ENCODE results near the gene SPPL2A.

Gene SPPL2A

DNA sequence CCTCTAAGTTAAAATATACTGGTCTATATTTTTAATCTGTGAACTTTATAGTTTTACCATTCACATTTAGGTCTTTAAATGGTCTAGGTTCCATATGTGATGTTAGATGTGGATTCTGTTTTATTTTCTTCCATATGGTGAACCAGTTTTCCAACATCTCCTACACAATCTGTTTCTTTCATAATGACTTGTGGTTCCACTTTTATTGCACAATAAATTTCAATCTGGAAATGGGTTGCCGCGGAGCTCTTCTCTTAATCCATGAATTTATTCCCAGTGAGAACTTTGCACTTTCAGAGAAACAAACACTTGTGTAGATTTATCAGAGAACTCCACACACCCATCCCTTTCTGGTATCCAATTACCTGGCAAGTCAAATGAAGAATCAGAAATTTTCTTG is 20.9 kb upstream of the SPPL2A start:
- TF ChIP-seq, protein P1, sequence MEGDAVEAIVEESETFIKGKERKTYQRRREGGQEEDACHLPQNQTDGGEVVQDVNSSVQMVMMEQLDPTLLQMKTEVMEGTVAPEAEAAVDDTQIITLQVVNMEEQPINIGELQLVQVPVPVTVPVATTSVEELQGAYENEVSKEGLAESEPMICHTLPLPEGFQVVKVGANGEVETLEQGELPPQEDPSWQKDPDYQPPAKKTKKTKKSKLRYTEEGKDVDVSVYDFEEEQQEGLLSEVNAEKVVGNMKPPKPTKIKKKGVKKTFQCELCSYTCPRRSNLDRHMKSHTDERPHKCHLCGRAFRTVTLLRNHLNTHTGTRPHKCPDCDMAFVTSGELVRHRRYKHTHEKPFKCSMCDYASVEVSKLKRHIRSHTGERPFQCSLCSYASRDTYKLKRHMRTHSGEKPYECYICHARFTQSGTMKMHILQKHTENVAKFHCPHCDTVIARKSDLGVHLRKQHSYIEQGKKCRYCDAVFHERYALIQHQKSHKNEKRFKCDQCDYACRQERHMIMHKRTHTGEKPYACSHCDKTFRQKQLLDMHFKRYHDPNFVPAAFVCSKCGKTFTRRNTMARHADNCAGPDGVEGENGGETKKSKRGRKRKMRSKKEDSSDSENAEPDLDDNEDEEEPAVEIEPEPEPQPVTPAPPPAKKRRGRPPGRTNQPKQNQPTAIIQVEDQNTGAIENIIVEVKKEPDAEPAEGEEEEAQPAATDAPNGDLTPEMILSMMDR (conservative IDR thresholded peaks at IDR 0.05) = no peak
- no peak for TF ChIP-seq ZFX (IDR thresholded peaks at IDR 0.05)
- H3K27ac ChIP-seq = no peak overlapping the region

DNA sequence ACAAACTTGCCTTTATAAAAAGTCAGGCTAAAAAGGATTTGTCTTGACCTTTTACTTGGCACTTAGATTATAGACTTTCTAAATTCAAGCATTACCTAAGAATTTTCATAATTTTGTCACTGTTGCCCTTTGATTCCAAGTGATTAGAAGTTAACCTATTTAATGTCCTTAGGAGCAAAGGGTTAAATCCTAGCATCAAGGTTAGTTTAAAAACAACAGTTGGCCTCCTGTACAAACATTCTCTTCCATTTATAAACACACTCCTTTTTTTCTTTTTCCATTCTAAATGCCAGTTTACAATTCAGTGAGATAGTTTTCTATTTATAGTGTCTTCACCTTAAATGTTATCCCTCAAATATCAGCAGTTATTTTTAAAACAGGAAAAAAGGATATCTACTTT is 18.4 kb upstream of the SPPL2A start:
- no peak overlapping the region for H3K27ac ChIP-seq
- TF ChIP-seq, protein P1 (conservative IDR thresholded peaks at IDR 0.05) = no peak
- TF ChIP-seq ZFX (IDR thresholded peaks at IDR 0.05) = no peak

DNA sequence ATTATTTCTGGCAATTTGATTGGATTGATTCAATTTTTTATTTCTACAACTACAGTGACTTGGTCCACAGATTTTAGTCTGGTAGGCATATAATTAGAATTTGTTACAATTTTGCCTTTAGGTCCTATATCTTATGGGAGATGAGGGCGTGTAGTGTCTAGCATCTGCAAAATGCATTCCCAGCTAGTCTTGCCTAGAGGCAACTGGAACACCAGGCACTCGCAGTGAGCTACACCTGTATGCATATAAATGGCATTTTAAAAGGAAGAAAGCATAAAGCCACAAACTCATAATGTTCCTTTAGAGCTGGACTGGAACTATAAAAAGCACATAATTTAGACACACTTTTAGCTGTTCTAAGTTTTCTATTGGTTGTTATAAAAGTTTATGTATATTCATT is 17.9 kb upstream of the SPPL2A start:
- no peak overlapping the region for H3K27ac ChIP-seq
- TF ChIP-seq, protein P1 (conservative IDR thresholded peaks at IDR 0.05) = no peak
- TF ChIP-seq ZFX (IDR thresholded peaks at IDR 0.05) = no peak

DNA sequence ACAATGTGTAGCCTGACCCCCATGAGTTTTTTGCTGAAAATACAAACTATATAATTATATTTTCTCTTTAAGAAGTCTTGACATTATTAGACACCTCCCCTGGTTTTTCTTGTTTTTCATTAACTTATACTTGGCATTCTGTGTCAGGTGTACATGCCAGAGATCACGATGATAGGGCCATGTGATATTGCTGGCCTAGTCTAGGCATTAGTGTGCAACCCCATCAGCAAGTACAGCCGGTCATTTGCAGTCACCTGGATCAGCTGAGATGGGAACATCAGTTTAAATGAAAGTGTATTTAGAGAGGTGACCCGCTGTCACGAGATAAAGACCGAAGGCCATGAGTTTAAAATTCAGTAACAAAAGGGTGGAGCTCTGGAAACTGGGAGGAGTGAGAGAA is 12.6 kb upstream of the SPPL2A start:
- H3K27ac ChIP-seq = peak overlapping the region; percentile 34
- TF ChIP-seq, protein P1 (conservative IDR thresholded peaks at IDR 0.05) = no peak
- no peak for TF ChIP-seq ZFX (IDR thresholded peaks at IDR 0.05)

DNA sequence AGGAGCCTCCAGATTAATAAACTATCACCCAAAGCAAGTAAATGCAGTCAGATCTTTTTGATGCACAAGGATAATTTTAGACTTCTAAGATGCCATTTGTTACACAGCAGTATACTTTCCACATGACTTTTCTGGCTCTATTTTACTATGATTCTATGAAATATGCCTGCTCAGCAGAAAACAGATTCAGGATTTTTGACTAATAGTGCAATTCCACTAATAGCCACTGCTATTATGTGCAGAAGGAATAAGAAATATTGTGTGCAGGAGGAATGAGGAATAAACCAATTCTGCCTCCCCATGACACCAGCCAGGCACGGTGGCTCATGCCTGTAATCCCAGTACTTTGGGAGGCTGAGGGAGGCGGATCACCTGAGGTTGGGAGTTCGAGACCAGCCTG is 11.5 kb upstream of the SPPL2A start:
- H3K27ac ChIP-seq = peak overlapping the region; percentile 34
- TF ChIP-seq, protein P1 (conservative IDR thresholded peaks at IDR 0.05) = no peak
- no peak for TF ChIP-seq ZFX (IDR thresholded peaks at IDR 0.05)

DNA sequence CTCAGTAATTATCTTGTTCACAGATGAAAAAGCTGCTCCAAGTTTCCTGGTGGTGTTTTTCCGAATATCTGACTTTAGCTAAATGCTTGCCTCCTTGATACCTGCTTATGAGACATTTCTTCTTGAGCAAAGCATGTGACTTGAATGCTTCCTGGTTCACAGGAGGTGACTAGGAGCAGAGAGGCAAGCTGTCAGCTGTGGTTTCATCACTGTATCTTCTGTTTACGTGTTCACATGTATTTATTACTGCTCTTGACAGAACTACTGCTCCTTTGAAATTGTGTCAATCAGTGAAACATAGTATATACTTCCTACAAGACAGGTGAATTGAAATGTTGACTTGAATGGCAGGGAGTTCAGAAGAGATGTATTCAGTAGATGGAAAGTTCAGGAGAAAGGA is 8.9 kb upstream of the SPPL2A start:
- H3K27ac ChIP-seq = no peak overlapping the region
- TF ChIP-seq, protein P1 (conservative IDR thresholded peaks at IDR 0.05) = no peak
- no peak for TF ChIP-seq ZFX (IDR thresholded peaks at IDR 0.05)

DNA sequence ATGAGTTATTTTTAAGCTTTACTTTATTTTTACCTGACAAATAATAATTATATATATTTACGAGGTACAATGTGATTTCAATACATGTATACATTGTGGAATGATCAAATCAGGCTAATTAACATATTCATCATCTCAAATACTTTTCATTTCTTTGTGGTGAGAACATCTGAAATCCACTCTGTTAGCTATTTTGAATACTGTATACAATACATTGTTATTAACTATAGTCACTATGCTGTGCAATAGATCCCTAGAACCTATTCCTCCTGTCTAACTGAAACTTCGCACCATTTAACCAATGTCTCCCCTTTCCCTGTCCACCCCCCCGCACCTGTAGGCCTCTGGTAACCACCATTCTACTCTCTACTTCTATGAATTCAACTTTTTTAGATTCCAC is 7.9 kb upstream of the SPPL2A start:
- no peak overlapping the region for H3K27ac ChIP-seq
- TF ChIP-seq, protein P1 (conservative IDR thresholded peaks at IDR 0.05) = no peak
- TF ChIP-seq ZFX (IDR thresholded peaks at IDR 0.05) = no peak
